Gastroesophageal sphincter (tissue), 4 donors: ENCODE data around the gene PIP4K2A. TPM values are rescaled to one million over a fixed set of nuclear protein-coding genes. Genes with fewer than 3 reads are reported as not detected.
"Not testable (repeated sequence)": the region's sequence is repeated elsewhere in the genome, so short reads cannot be mapped to it uniquely, and the experiment has no call there.

Source experiments
- ATAC-seq: fragments of 150-250 bp; one replicate; pipeline ENCODE4 v1.9.1; 2016; ENCODE audit warnings: mild to moderate bottlenecking, moderate library complexity
- H3K27ac ChIP-seq, 4 donors: fragments of 200-600 bp; sonication (generic) in 3 of 4; 1 replicate in 3 of 4; 2 replicates in 1 of 4; pipeline ENCODE4 v1.5.1; 2016 to 2019
- H3K27me3 ChIP-seq: fragments of 200-600 bp; sonication (generic); one replicate; pipeline ENCODE4 v1.5.1; 2019
- H3K36me3 ChIP-seq, 2 donors: fragments of 200-600 bp; sonication (generic); one replicate each; pipeline ENCODE4 v1.5.1; 2019; ENCODE audit warnings: control low read depth in 1 of 2
- H3K4me1 ChIP-seq, 3 donors: fragments of 200-600 bp; sonication (generic); 1 replicate in 2 of 3; 2 replicates in 1 of 3; pipeline ENCODE4 v1.5.1; 2016 to 2019; ENCODE audit warnings: control low read depth in 2 of 3
- H3K4me3 ChIP-seq, 2 donors: fragments of 200-600 bp; sonication (generic); one replicate each; pipeline ENCODE4 v1.5.1; 2019; ENCODE audit warnings: mild to moderate bottlenecking in 1 of 2, moderate library complexity in 1 of 2
- H3K9me3 ChIP-seq, 3 donors: fragments of 200-600 bp; sonication (generic); one replicate each; pipeline ENCODE4 v1.5.1; 2017 to 2019; ENCODE audit warnings: control low read depth in 2 of 3
- CTCF ChIP-seq, 4 experiments: fragments of 200-600 bp in 2 of 4; fragments of 450-650 bp in 2 of 4; sonication (generic) in 1 of 4; IDR thresholded peaks; one replicate each; pipeline ENCODE4 v1.5.1; 2017 to 2019; ENCODE audit warnings: antibody characterized with exemption in 4 of 4, mild to moderate bottlenecking in 2 of 4, moderate library complexity in 2 of 4
- EP300 ChIP-seq: sonication (generic); formaldehyde crosslinking; IDR thresholded peaks from one replicate; pipeline ENCODE4 v1.6.1; 2017; ENCODE audit warnings: antibody characterized with exemption, mild to moderate bottlenecking
- POLR2A ChIP-seq, 2 donors: fragments of 450-650 bp; IDR thresholded peaks; one replicate each; pipeline ENCODE4 v1.6.1; 2017; ENCODE audit warnings: antibody characterized with exemption in 2 of 2, mild to moderate bottlenecking in 2 of 2, moderate library complexity in 1 of 2
- POLR2AphosphoS5 ChIP-seq: sonication (generic); formaldehyde crosslinking; IDR thresholded peaks from one replicate; pipeline ENCODE4 v1.6.1; 2017; ENCODE audit warnings: antibody characterized with exemption
- WGBS, 2 donors: methylation state at CpG; one replicate each; pipeline ENCODE4 v1.1.5; 2018; ENCODE audit warnings: low coverage in 1 of 2; 5-methylcytosine and 5-hydroxymethylcytosine counted together
- total RNA-seq, 4 donors: library from RNA; depleted of rRNA; stranded (reverse); fragments of >200 nt; gene quantifications; one replicate each; pipeline ENCODE4 v1.1.0, GENCODE V29; 2016

PIP4K2A gene
- total RNA-seq, 4 donors from 2014 or later = 30.4 to 57.2 (median 51.3) TPM

- ATAC-seq = no peak
- Histone ChIP-seq H3K27ac (no peak overlapping the region), H3K4me1 (peaks cover 0 to 10% (median 4%) of the 10 kb centered on the region in 3 donors), H3K27me3 (no peaks in the 10 kb centered on the region), H3K4me3 (no peak overlapping the region), H3K9me3 (no peaks in the 10 kb centered on the region), H3K36me3 (no peaks in the 10 kb centered on the region)
- TF ChIP-seq EP300 (no peak), POLR2A (IDR thresholded peaks at IDR 0.05) (no peak), POLR2AphosphoS5 (no peak), CTCF (IDR thresholded peaks at IDR 0.05) (no peak)
- WGBS, 2 donors = 66 to 68% methylated on average over 3 of the region's 3 CpGs
Measured at GRCh38 chr10:22501413-22501812, 213.0 kb downstream of the PIP4K2A start.

GRCh38 chr10:22500656-22501340 lies 213.6 kb downstream of the PIP4K2A start:
- 32 to 34% methylated on average over 4 to 7 of the region's 7 CpGs for WGBS, 2 donors
- no peaks in the 10 kb centered on the region for H3K9me3 ChIP-seq
- H3K4me3 ChIP-seq = no peak overlapping the region
- no peaks in the 10 kb centered on the region for H3K27me3 ChIP-seq
- ATAC-seq = no peak
- H3K4me1 ChIP-seq = peaks cover 0 to 10% (median 4%) of the 10 kb centered on the region in 3 donors
- H3K27ac ChIP-seq = no peak overlapping the region
- TF ChIP-seq CTCF (IDR thresholded peaks at IDR 0.05) = no peak
- no peak for TF ChIP-seq POLR2AphosphoS5
- TF ChIP-seq POLR2A (IDR thresholded peaks at IDR 0.05) = no peak
- TF ChIP-seq EP300 = no peak
- H3K36me3 ChIP-seq = no peaks in the 10 kb centered on the region

GRCh38 chr10:22499973-22500372 lies 214.4 kb downstream of the PIP4K2A start:
- H3K9me3 ChIP-seq, H3K27ac ChIP-seq, H3K27me3 ChIP-seq, H3K36me3 ChIP-seq, ATAC-seq, H3K4me3 ChIP-seq: not testable (repeated sequence)
- WGBS, 2 donors = 73 to 100% methylated on average over 2 of the region's 2 CpGs
- peaks cover 0 to 10% (median 4%) of the 10 kb centered on the region in 3 donors for H3K4me1 ChIP-seq

GRCh38 chr10:22495396-22495795 lies 219.0 kb downstream of the PIP4K2A start:
- 98 to 100% methylated on average over 3 of the region's 3 CpGs for WGBS, 2 donors
- Histone ChIP-seq H3K4me1 (no peaks in the 10 kb centered on the region), H3K27me3 (no peaks in the 10 kb centered on the region), H3K27ac (no peak overlapping the region), H3K4me3 (no peak overlapping the region), H3K36me3 (no peaks in the 10 kb centered on the region), H3K9me3 (no peaks in the 10 kb centered on the region)
- TF ChIP-seq CTCF (IDR thresholded peaks at IDR 0.05) = no peak
- TF ChIP-seq POLR2A (IDR thresholded peaks at IDR 0.05) = no peak
- TF ChIP-seq POLR2AphosphoS5 = no peak
- no peak for TF ChIP-seq EP300
- no peak for ATAC-seq

GRCh38 chr10:22494007-22494406 lies 220.4 kb downstream of the PIP4K2A start:
- Histone ChIP-seq H3K27ac (no peak overlapping the region), H3K4me1 (no peaks in the 10 kb centered on the region), H3K27me3 (no peaks in the 10 kb centered on the region), H3K9me3 (no peaks in the 10 kb centered on the region), H3K4me3 (no peak overlapping the region), H3K36me3 (no peaks in the 10 kb centered on the region)
- WGBS, 2 donors = 74 to 83% methylated on average over 3 of the region's 3 CpGs
- ATAC-seq = no peak
- TF ChIP-seq EP300 (no peak), CTCF (IDR thresholded peaks at IDR 0.05) (no peak), POLR2A (IDR thresholded peaks at IDR 0.05) (no peak), POLR2AphosphoS5 (no peak)
